Superior temporal gyrus (tissue), 1 donor: Measurements from ENCODE around the gene SFT2D2.
"Not testable (repeated sequence)": the region's sequence is repeated elsewhere in the genome, so short reads cannot be mapped to it uniquely, and the experiment has no call there.

ENCODE experiments used
- DNase-seq: peaks from one replicate; pipeline ENCODE4 v3.0.0-alpha.2; 2016; ENCODE audit errors: extremely low spot score

The SFT2D2 gene

GRCh38 chr1:168225476-168226190, at the start of gene SFT2D2:
Gene SFT2D2 (plus strand): TSS chr1:168226004. CDS start chr1:168226080, 76 bp downstream.
- peak; percentile 64 for DNase-seq

- no peak for DNase-seq
Observed at GRCh38 chr1:168178227-168178637, 47.6 kb upstream of the SFT2D2 start.

- DNase-seq, result peak; percentile 94
Observed at GRCh38 chr1:168178638-168179437, 47.0 kb upstream of the SFT2D2 start, which contains the start of gene TIPRL. Gene TIPRL (plus strand): TSS chr1:168178962. CDS start chr1:168179078, 116 bp downstream.

GRCh38 chr1:168179438-168180147, 46.2 kb upstream of the SFT2D2 start:
- DNase-seq, result no peak

GRCh38 chr1:168180148-168180524, 45.7 kb upstream of the SFT2D2 start:
- peak; percentile 48 for DNase-seq

- not testable (repeated sequence) for DNase-seq
Observed at GRCh38 chr1:168181063-168181720, 44.6 kb upstream of the SFT2D2 start.

DNA sequence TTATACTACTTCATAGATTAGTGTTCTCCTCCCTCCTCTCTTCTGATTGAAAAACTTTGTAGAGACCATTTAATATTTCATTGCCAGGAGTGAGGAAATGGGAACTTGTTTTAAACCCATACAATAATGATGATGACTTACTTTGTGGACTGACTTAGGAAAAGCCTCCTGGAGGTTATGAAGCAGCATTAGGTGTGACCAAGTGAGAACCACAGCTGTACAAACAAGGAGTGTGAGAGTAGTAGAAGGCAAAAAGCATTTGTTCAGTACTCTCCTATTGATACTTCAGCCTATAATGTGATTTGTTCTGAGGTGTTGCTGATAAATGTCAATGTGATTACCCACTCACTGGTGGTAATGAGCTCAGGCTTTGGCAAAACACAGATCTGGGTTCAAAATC, 38.6 kb upstream of the SFT2D2 start:
- no peak for DNase-seq

DNA sequence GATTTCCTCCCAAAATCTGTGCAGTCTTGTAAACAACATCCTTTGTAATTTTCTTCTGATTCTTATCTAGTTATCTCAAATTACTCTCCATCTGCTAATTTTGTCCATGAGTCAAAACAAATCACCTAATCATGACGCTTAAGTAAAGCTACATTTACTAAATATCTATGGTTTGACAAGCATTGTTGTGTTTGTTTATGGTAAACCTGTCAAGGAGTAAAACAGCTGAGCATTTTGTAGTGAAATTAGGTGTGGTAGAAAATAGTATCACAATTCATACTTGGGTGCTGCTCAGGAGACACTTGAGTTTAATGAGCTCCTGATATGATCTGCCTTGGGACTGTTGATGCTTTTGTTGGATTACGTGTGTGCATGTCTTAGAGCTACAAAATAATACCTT, 35.4 kb upstream of the SFT2D2 start:
- DNase-seq, result no peak

DNA sequence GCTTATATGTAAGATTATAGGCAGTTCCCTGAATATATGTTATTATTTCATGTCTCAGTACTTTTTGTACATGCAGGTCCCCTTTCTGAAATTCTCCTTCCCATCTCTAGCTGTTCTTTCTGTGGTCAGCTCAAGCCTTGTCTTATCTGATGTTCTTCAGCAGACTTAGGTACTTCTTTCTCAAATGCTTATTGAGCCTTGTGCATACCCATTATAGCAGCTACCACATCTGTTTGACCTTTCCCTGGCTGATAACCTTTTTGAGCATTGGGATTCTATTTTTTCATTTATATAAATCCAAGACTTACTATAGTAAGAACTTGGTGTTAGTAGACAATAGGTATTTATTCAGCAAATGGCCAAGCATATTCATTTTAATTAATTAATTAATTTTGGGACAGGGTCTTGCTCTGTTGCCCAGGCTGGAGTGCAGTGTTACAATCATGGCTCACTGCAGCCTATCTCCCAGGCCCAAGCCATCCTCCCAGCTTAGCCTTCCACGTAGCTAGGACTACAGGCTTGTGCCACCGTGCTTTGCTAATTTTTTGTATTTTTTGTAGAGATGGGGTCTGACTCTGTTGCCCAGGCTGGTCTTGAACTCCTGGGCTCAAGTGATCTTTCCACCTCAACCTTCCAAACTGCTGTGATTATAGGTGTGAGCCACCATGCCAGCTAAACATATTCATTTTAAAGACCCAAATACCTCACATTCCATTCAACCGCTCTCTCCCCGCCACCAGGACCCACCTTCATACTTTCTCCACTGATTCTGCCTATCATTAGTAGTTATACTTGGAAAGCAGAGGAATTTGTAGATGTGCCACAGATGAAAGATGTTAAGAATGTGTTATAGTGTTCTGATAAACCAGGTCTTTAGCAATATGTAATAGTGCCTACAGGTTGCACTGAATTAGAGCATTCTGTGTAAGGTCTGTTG, 30.3 kb upstream of the SFT2D2 start:
- DNase-seq, result no peak

- DNase-seq, result peak; percentile 44
Observed at GRCh38 chr1:168199056-168199455, 26.7 kb upstream of the SFT2D2 start.

DNA sequence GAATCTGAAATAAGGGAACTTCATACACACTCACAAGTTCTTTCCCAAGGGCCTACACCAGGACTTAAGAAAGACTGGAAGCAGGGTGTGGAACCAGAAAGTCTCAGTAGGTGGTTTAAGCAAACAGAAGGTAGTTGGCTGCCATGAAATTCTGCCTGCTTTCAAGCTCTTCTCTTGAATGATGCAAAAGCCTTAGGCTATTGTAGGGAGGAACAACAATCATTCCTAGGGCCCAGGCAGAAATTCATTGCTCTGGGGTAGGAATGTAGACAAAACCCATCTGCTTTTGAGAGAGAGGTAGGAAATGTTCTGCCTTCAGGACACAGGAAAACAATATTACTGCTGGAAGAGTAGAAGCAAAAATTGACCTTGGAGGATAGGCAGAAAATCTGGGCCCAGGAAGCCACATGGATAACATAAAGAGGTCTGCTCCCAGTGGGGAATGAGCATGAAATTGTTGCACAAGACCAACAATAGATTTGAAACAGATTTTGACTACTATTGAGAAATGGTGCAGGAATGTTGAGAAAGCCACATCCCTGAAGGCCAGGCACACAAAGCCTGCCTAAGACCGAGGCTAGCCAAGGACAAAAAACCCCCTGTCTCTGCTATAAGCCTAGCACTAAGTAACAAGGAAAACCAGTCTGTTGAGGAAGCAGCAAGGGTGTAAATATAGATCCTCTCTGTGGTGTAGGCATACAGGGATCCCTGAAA, 22.7 kb upstream of the SFT2D2 start:
- DNase-seq, result no peak

GRCh38 chr1:168206111-168206510, 19.7 kb upstream of the SFT2D2 start:
- DNase-seq, result no peak

DNA sequence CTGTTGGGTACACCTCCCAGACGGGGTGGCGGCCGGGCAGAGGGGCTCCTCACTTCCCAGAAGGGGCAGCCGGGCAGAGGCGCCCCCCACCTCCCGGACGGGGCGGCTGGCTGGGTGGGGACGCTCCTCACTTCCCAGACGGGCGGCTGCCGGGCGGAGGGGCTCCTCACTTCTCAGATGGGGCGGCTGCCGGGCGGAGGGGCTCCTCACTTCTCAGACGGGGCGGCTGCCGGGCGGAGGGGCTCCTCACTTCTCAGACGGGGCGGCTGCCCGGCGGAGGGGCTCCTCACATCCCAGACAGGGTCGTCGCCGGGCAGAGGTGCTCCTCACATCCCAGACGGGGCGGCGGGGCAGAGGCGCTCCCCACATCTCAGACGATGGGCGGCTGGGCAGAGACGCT, 18.1 kb upstream of the SFT2D2 start:
- DNase-seq, result not testable (repeated sequence)

- no peak for DNase-seq
Observed at GRCh38 chr1:168210312-168210711, 15.5 kb upstream of the SFT2D2 start.

GRCh38 chr1:168213349-168213748, 12.5 kb upstream of the SFT2D2 start:
- no peak for DNase-seq

DNA sequence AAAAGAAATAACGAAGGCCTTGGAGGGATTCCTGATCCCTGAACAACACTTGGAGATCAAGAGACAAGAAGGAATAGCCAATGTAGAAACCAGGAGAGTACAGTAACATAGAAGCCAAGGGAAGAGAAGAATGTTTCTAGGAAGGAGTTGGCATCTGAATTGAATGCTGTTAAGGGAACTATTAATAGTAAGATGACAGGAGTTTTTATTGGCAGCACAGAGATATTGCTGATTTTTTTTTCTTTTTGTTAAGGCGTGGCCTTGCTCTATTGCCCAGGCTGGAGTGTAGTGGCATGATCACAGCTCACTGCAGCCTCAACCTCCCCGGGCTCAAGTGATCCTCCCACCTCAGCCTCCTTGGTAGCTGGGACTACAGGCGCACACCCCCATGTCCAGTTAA, 9.6 kb upstream of the SFT2D2 start:
- DNase-seq, result no peak

DNA sequence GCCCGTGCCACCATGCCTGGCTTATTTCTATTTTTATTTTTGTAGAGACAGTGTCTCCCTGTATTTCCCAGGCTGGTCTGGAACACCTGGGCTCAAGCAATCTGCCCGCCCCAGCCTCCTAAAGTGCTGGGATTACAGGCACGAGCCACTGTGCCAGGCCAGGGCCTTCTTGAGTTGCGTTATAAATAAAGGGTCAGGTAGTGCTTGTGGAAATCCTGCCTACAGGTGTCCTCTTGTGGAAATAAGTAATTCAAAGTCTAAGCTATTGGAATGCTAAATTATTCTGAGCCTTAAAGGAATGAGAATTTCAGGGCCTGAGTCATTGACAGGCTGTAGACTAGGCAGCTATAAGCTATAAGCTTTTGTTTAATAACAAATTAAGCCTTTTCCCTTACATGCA, 8.1 kb upstream of the SFT2D2 start:
- no peak for DNase-seq

- no peak for DNase-seq
Observed at GRCh38 chr1:168218658-168219057, 7.1 kb upstream of the SFT2D2 start.

DNA sequence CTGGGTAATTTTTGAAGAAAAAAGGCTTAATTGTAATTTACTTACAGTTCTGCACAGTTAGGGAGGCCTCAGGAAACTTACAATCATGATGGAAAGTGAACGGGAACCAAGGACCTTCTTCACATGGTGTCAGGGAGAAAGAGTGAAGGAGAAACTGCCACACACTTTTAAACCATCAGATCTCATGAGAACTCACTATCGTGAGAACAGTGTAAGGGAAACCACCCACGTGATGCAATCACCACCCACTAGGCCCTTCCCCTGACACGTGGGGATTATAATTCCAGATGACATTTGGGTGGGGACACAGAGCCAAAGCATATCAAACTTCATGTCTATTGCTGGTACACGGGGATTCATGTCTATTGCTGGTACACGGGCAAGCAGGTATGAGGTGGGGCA, 5.3 kb upstream of the SFT2D2 start:
- no peak for DNase-seq

- no peak for DNase-seq
Observed at GRCh38 chr1:168221275-168221674, 4.5 kb upstream of the SFT2D2 start.
